AG08395 (cell line): ENCODE results near the gene ACTR1A.
A peak's percentile ranks its signal among the peaks of the same experiment; 100 is the strongest.
"Not testable (repeated sequence)": the region's sequence is repeated elsewhere in the genome, so short reads cannot be mapped to it uniquely, and the experiment has no call there.

ENCODE experiments used
- DNase-seq: peaks from one replicate; pipeline ENCODE4 v3.0.0; 2012; ENCODE audit warnings: mixed read lengths, low spot score

The ACTR1A gene

GRCh38 chr10:102502337-102503151, at the start of gene ACTR1A:
Gene ACTR1A, minus strand, starts transcription at chr10:102502712. Its CDS starts 65 bp downstream, at chr10:102502647.
- DNase-seq = peak; percentile 92

GRCh38 chr10:102550636-102551210, 48.2 kb upstream of the ACTR1A start:
- DNase-seq = no peak

- peak; percentile 7 for DNase-seq
Observed at GRCh38 chr10:102549549-102549948, 47.0 kb upstream of the ACTR1A start.

- peak; percentile 77 for DNase-seq
Observed at GRCh38 chr10:102546606-102547320, 44.3 kb upstream of the ACTR1A start.

- no peak for DNase-seq
Observed at GRCh38 chr10:102545997-102546396, 43.5 kb upstream of the ACTR1A start.

- no peak for DNase-seq
Observed at GRCh38 chr10:102545265-102545871, 42.9 kb upstream of the ACTR1A start.

GRCh38 chr10:102542800-102543418, 40.4 kb upstream of the ACTR1A start:
- no peak for DNase-seq

- DNase-seq = peak; percentile 34
Observed at GRCh38 chr10:102540023-102540422, 37.5 kb upstream of the ACTR1A start.

GRCh38 chr10:102538811-102539210, 36.3 kb upstream of the ACTR1A start:
- no peak for DNase-seq

GRCh38 chr10:102537948-102538347, 35.4 kb upstream of the ACTR1A start:
- DNase-seq = no peak

GRCh38 chr10:102537367-102537766, 34.9 kb upstream of the ACTR1A start:
- no peak for DNase-seq

- DNase-seq = no peak
Observed at GRCh38 chr10:102535481-102536147, 33.1 kb upstream of the ACTR1A start.

GRCh38 chr10:102534966-102535365, 32.5 kb upstream of the ACTR1A start:
- DNase-seq = not testable (repeated sequence)

GRCh38 chr10:102534333-102534732, 31.8 kb upstream of the ACTR1A start:
- DNase-seq = no peak

GRCh38 chr10:102527546-102527945, 25.0 kb upstream of the ACTR1A start:
- no peak for DNase-seq

GRCh38 chr10:102524746-102525145, 22.2 kb upstream of the ACTR1A start:
- DNase-seq = no peak

- peak; percentile 40 for DNase-seq
Observed at GRCh38 chr10:102523250-102524029, 20.9 kb upstream of the ACTR1A start.

- no peak for DNase-seq
Observed at GRCh38 chr10:102522874-102523249, 20.4 kb upstream of the ACTR1A start.

GRCh38 chr10:102519246-102519825, 16.8 kb upstream of the ACTR1A start:
- DNase-seq = no peak

GRCh38 chr10:102517553-102517952, 15.0 kb upstream of the ACTR1A start:
- peak; percentile 66 for DNase-seq
